ENCODE measurements around the gene GPR146. TPM values are rescaled to one million over a fixed set of nuclear protein-coding genes. Genes with fewer than 3 reads are reported as not detected.
A peak's percentile ranks its signal among the peaks of the same experiment; 100 is the strongest.

GPR146 gene
- total and polyA plus RNA-seq, 9 of the 15 experiments (the other 6 are each of a cell fraction or from before 2014, with no cell fraction given): 0.22 to 3.6 (median 0.64) TPM; not detected in 2

GRCh38 chr7:1043552-1044188 lies 676 bp upstream of the GPR146 start:
- FAIRE-seq: no peak
- in situ Hi-C loops (cut with MboI): no loop called here
- POLR2A ChIA-PET: interaction anchor here (0.6 to 1.7 kb wide), 5 partner anchors 12 to 246 kb away, joined by 3 to 9 read pairs (median 4); no protein-coding TSS in a partner anchor
- TF ChIP-seq RBBP5 (IDR thresholded peaks at IDR 0.05; ENCODE audit: borderline replicate concordance, insufficient read depth, low read length, poor library complexity, severe bottlenecking): peak; percentile 19
- TF ChIP-seq ARID4B (CRISPR knock-in tag; IDR thresholded peaks at IDR 0.05): 0 out of 2 replicates have a peak, but pooled peaks have one; percentile 8
- no peak for TF ChIP-seq PYGO2 (tag; IDR thresholded peaks at IDR 0.05)
- 0 out of 2 replicates have a peak, but pooled peaks have one; percentile 5 for TF ChIP-seq ZNF592 (IDR thresholded peaks at IDR 0.05)
- TF ChIP-seq SIN3B (IDR thresholded peaks at IDR 0.05; ENCODE audit: low read depth): no peak
- TF ChIP-seq HMBOX1 (IDR thresholded peaks at IDR 0.05): 0 out of 2 replicates have a peak, but pooled peaks have one; percentile 49
- TF ChIP-seq EGR1 (conservative IDR thresholded peaks at IDR 0.05): no peak
- no peak for TF ChIP-seq FOSL1 (tag; conservative IDR thresholded peaks at IDR 0.05)
- no peak for TF ChIP-seq NFE2L1 (tag; IDR thresholded peaks at IDR 0.05; ENCODE audit: borderline replicate concordance, low read depth)
- TF ChIP-seq HDAC2 (IDR thresholded peaks at IDR 0.05): 0 out of 2 replicates have a peak, but pooled peaks have one; percentile 29

More at GRCh38 chr7:1043552-1044188, 676 bp upstream of the GPR146 start:
- H3K9me1 ChIP-seq (ENCODE audit: control insufficient read depth, insufficient read depth, low read length): no peaks in the 10 kb centered on the region
- peak overlapping the region; percentile 92 for H3K27ac ChIP-seq (ENCODE audit: extremely low read depth, low read depth, low read length)
- peaks cover 34% of the 10 kb centered on the region; the same call in 2 of the 3 replicates for H3K79me2 ChIP-seq (ENCODE audit: control insufficient read depth, insufficient read depth, low read length)
- H2AFZ ChIP-seq (ENCODE audit: low read depth, low read length): peak overlapping the region; percentile 76
- peak; percentile 6 for ATAC-seq
- TSS peak; percentile 82 for BruUV-seq (replicated peaks)
- H3K4me3 ChIP-seq: peak overlapping the region; percentile 62
- H3K4me2 ChIP-seq (ENCODE audit: insufficient read depth, low read length): peak overlapping the region; percentile 84
- peak in 1 of 4 experiments; percentile 29 for DNase-seq (ENCODE audit: extremely low read depth in 1 of 4, low spot score in 3 of 4)
- H4K20me1 ChIP-seq (replicated peaks; ENCODE audit: control insufficient read depth, insufficient read depth, low read length): peaks cover 5% of the 10 kb centered on the region; the same call in 1 of the 2 replicates
- peaks cover 3% of the 10 kb centered on the region; the same call in 1 of the 3 replicates for H3K36me3 ChIP-seq (ENCODE audit: control insufficient read depth, insufficient read depth, low read length)
- WGBS (ENCODE audit: insufficient coverage, low coverage, missing lambda C conversion rate): 27% methylated on average over 18 of the region's 18 CpGs
- H3K9me3 ChIP-seq (replicated peaks; ENCODE audit: control insufficient read depth, insufficient read depth, low read depth, low read length): no peaks in the 10 kb centered on the region
- no peaks in the 10 kb centered on the region for H3K27me3 ChIP-seq (ENCODE audit: control insufficient read depth in 2 of 2, insufficient read depth in 2 of 2, low read length in 2 of 2)
- peaks cover 58 to 62% of the 10 kb centered on the region in 2 experiments for H3K4me1 ChIP-seq (replicated peaks in 1 of 2; ENCODE audit: control insufficient read depth in 2 of 2, insufficient read depth in 2 of 2, low read length in 2 of 2)
- peak overlapping the region; percentile 71 to 91 for H3K9ac ChIP-seq (ENCODE audit: insufficient read depth in 1 of 2, low read depth in 2 of 2, low read length in 2 of 2)
- CTCF ChIA-PET (ENCODE audit: low intra/inter-chr PET ratio): no interaction called here
- intact Hi-C loops (cut with micrococcal nuclease): no loop called here
